T47D (cell line): ENCODE measurements around the gene KCND1.

Experiments used
- DNase-seq, 2 experiments: peaks; one replicate each; pipeline versions ENCODE4 v3.0.0 to v3.0.0-alpha.2; 2011 to 2012; ENCODE audit warnings: low read depth in 1 of 2, low spot score in 1 of 2
- JUND ChIP-seq: IDR thresholded peaks from 2 replicates; pipeline ENCODE4 v1.6.1; 2012; ENCODE audit warnings: low read depth
- in situ Hi-C: cut with HindIII; loops from 2 replicates; pipeline ENCODE4 v1.10.0; 2016; ENCODE audit warnings: low sequenced_read_pairs, low pct_unique_long_range_greater_than_20kb

Gene KCND1

GRCh38 chrX:48940404-48940955 lies 31.2 kb downstream of the KCND1 start:
- in situ Hi-C loops = no loop called here
- TF ChIP-seq JUND = no peak

GRCh38 chrX:48939524-48940228 lies 32.0 kb downstream of the KCND1 start:
- no peak for DNase-seq
- no peak for TF ChIP-seq JUND
- in situ Hi-C loops = no loop called here

More at GRCh38 chrX:48940404-48940955, 31.2 kb downstream of the KCND1 start:
- DNase-seq = no peak

- in situ Hi-C loops = no loop called here
- no peak for TF ChIP-seq JUND
- no peak for DNase-seq
Observed at GRCh38 chrX:48938721-48939425, 32.8 kb downstream of the KCND1 start.

GRCh38 chrX:48937054-48937907 lies 34.4 kb downstream of the KCND1 start:
- no peak for DNase-seq
- in situ Hi-C loops = no loop called here

GRCh38 chrX:48936429-48937053 lies 35.1 kb downstream of the KCND1 start:
- DNase-seq = no peak
- in situ Hi-C loops = no loop called here
- TF ChIP-seq JUND = no peak

More at GRCh38 chrX:48937054-48937907, 34.4 kb downstream of the KCND1 start:
- TF ChIP-seq JUND = no peak

GRCh38 chrX:48935301-48935670 lies 36.4 kb downstream of the KCND1 start:
- in situ Hi-C loops = no loop called here
- TF ChIP-seq JUND = no peak
- DNase-seq = no peak

- TF ChIP-seq JUND = no peak
- in situ Hi-C loops = no loop called here
- no peak for DNase-seq
Observed at GRCh38 chrX:48934581-48935300, 36.9 kb downstream of the KCND1 start.

GRCh38 chrX:48933757-48934156 lies 37.9 kb downstream of the KCND1 start:
- DNase-seq = no peak
- in situ Hi-C loops = no loop called here
- no peak for TF ChIP-seq JUND

- in situ Hi-C loops = no loop called here
- DNase-seq = no peak
- TF ChIP-seq JUND = no peak
Observed at GRCh38 chrX:48927736-48928382, 43.8 kb downstream of the KCND1 start.

GRCh38 chrX:48927123-48927522 lies 44.5 kb downstream of the KCND1 start:
- DNase-seq = no peak
- no peak for TF ChIP-seq JUND
- in situ Hi-C loops = no loop called here

- no peak for TF ChIP-seq JUND
- in situ Hi-C loops = no loop called here
Observed at GRCh38 chrX:48924270-48924669, 47.4 kb downstream of the KCND1 start.

More at GRCh38 chrX:48924270-48924669, 47.4 kb downstream of the KCND1 start:
- no peak for DNase-seq
